Left lung (tissue), 10 donors: ENCODE results near the gene NOB1. TPM values are rescaled to one million over a fixed set of nuclear protein-coding genes. Genes with fewer than 3 reads are reported as not detected.

Experiments used
- ATAC-seq: fragments of 200-7000 bp; cut with Tn5 transposase; one replicate; pipeline ENCODE4 v1.9.1; 2020; ENCODE audit warnings: moderate library complexity
- DNase-seq, 4 donors: peaks; one replicate each; pipeline ENCODE4 v3.0.0-alpha.2; 2013 to 2020
- H3K27ac ChIP-seq, 2 donors: fragments of 200-600 bp; sonication (generic) in 1 of 2; one replicate each; pipeline versions ENCODE4 v1.5.0 to v1.8.0; 2020 to 2021
- H3K27me3 ChIP-seq, 2 donors: fragments of 200-600 bp; sonication (generic) in 1 of 2; one replicate each; pipeline versions ENCODE4 v1.5.0 to v1.8.0; 2020 to 2021
- H3K36me3 ChIP-seq, 2 donors: fragments of 200-600 bp; sonication (generic) in 1 of 2; one replicate each; pipeline versions ENCODE4 v1.5.0 to v1.8.0; 2020 to 2021
- H3K4me1 ChIP-seq, 2 donors: fragments of 200-600 bp; one replicate each; pipeline ENCODE4 v1.8.0; 2021
- H3K4me3 ChIP-seq, 2 donors: fragments of 200-600 bp; sonication (generic) in 1 of 2; one replicate each; pipeline versions ENCODE4 v1.5.0 to v1.8.0; 2020 to 2021; ENCODE audit warnings: mild to moderate bottlenecking in 1 of 2
- H3K9me3 ChIP-seq, 2 donors: fragments of 200-600 bp; sonication (generic) in 1 of 2; one replicate each; pipeline versions ENCODE4 v1.5.0 to v1.8.0; 2020 to 2021
- CTCF ChIP-seq, 2 donors: fragments of 200-600 bp; sonication (generic) in 1 of 2; IDR thresholded peaks; one replicate each; pipeline versions ENCODE4 v1.5.0 to v1.8.0; 2021; ENCODE audit warnings: antibody characterized with exemption in 2 of 2
- intact Hi-C, 2 donors: fragments of 100-400 bp; cut with DNase I; formaldehyde crosslinking; loops; one replicate each; pipeline versions ENCODE4 v1.11.2 to v1.14.2; 2022
- polyA plus RNA-seq, 6 donors: library from polyadenylated mRNA; unstranded; fragments of 120-200 nt; gene quantifications; one replicate each; pipeline ENCODE4 v1.2.1, GENCODE V29; 2013; ENCODE audit not compliant: insufficient read length in 6 of 6
- total RNA-seq, 2 donors: library from RNA; stranded (reverse); fragmentation: NEBNext Ultra II Directional; extraction: Animal tissue kit (Norgen Biotek cat#: 25700); gene quantifications; one replicate each; pipeline ENCODE4 v1.2.1, GENCODE V29; 2021
- donor health status: DM: no; HTN: yes; CAD: no.
- donor health status: DM: no; HTN: no; CAD: no.

Gene NOB1
- total and polyA plus RNA-seq, 8 donors, result 29.9 to 67.4 (median 61.7) TPM

GRCh38 chr16:69784586-69784985 lies 29.9 kb upstream of the NOB1 start:
- DNase-seq, result no peak

GRCh38 chr16:69781118-69781517 lies 26.4 kb upstream of the NOB1 start:
- DNase-seq (no peak), ATAC-seq (no peak)
- Histone ChIP-seq H3K9me3 (no peaks in the 10 kb centered on the region), H3K4me3 (no peak overlapping the region), H3K27ac (no peak overlapping the region), H3K36me3 (peaks cover 0 to 22% of the 10 kb centered on the region in 2 donors), H3K27me3 (no peaks in the 10 kb centered on the region), H3K4me1 (peaks cover 0 to 6% of the 10 kb centered on the region in 2 donors)
- no peak for TF ChIP-seq CTCF (IDR thresholded peaks at IDR 0.05)
- intact Hi-C loops, result no loop called here

More at GRCh38 chr16:69784586-69784985, 29.9 kb upstream of the NOB1 start:
- peaks cover 0 to 6% of the 10 kb centered on the region in 2 donors for H3K4me1 ChIP-seq
- no peak overlapping the region for H3K4me3 ChIP-seq
- peaks cover 0 to 50% of the 10 kb centered on the region in 2 donors for H3K36me3 ChIP-seq
- intact Hi-C loops, result no loop called here
- H3K27me3 ChIP-seq, result no peaks in the 10 kb centered on the region
- no peaks in the 10 kb centered on the region for H3K9me3 ChIP-seq
- no peak for ATAC-seq
- H3K27ac ChIP-seq, result no peak overlapping the region
- no peak for TF ChIP-seq CTCF (IDR thresholded peaks at IDR 0.05)

DNA sequence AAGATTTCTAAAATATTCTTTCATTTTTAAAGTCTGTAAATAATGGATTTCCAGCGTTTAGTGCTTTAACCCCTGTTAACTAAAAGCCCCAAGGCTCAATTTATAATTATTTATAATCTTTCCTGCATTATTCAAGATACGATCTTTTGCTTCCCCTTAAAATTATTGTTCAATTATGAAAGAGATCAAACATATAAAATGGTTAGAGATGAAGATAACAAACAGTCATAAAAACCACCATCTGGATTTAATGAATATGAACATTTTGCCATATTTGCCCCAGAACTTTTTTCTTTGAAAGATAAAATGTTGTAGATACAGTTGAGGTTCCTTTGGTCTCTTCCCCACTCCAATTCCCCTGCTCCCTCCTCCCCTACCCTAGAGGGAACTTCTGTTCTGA lies 25.0 kb upstream of the NOB1 start:
- Histone ChIP-seq H3K27ac (no peak overlapping the region), H3K4me1 (peaks cover 0 to 13% of the 10 kb centered on the region in 2 donors), H3K27me3 (no peaks in the 10 kb centered on the region), H3K4me3 (no peak overlapping the region), H3K9me3 (peaks cover 0 to 5% of the 10 kb centered on the region in 2 donors), H3K36me3 (peaks cover 0 to 22% of the 10 kb centered on the region in 2 donors)
- ATAC-seq (no peak), DNase-seq (no peak)
- intact Hi-C loops, result no loop called here
- no peak for TF ChIP-seq CTCF (IDR thresholded peaks at IDR 0.05)

DNA sequence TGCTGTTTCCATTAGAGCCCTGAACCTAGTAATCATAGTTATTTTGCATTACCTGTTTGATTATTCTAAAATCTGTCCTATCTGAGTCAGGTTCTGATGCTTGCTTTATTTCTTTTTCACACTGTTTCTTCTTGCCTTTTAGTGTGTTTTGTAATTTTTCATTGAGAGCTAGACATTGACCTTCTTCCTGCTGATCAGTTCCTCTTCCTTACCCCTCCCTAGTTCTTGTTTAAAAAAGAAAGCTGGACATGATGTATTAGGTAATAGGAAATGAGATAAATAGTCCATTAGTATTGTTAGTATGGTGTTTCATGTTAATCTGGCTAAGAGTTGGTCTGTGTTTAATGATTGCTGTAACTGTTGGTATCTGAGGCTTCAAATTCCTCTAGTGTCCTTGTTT lies 20.8 kb upstream of the NOB1 start:
- no peak for TF ChIP-seq CTCF (IDR thresholded peaks at IDR 0.05)
- Histone ChIP-seq H3K27ac (peak overlapping the region in 1 of 2 donors; percentile 53), H3K27me3 (no peaks in the 10 kb centered on the region), H3K36me3 (peaks cover 0 to 4% of the 10 kb centered on the region in 2 donors), H3K4me1 (peaks cover 8 to 31% of the 10 kb centered on the region in 2 donors), H3K4me3 (no peak overlapping the region), H3K9me3 (peaks cover 0 to 5% of the 10 kb centered on the region in 2 donors)
- DNase-seq (no peak), ATAC-seq (no peak)
- intact Hi-C loops, result no loop called here

GRCh38 chr16:69773260-69773947 lies 18.7 kb upstream of the NOB1 start:
- peaks cover 0 to 5% of the 10 kb centered on the region in 2 donors for H3K9me3 ChIP-seq
- peaks cover 0 to 4% of the 10 kb centered on the region in 2 donors for H3K36me3 ChIP-seq
- intact Hi-C loops, result no loop called here
- H3K4me3 ChIP-seq, result no peak overlapping the region
- TF ChIP-seq CTCF (IDR thresholded peaks at IDR 0.05), result no peak
- no peak for ATAC-seq
- no peaks in the 10 kb centered on the region for H3K27me3 ChIP-seq
- H3K27ac ChIP-seq, result no peak overlapping the region
- DNase-seq, result no peak
- peaks cover 8 to 48% of the 10 kb centered on the region in 2 donors for H3K4me1 ChIP-seq
